ENCODE results near the gene ETV1.
"Not testable (repeated sequence)": the region's sequence is repeated elsewhere in the genome, so short reads cannot be mapped to it uniquely, and the experiment has no call there.

ETV1 gene

GRCh38 chr7:13932131-13932530, 57.3 kb downstream of the ETV1 start:
- DNase-seq (ENCODE audit: low read depth in 3 of 3): no peak

- DNase-seq (ENCODE audit: low read depth in 3 of 3): no peak
These were observed 68.4 kb downstream of the ETV1 start for GRCh38 chr7:13921062-13921461.

DNA sequence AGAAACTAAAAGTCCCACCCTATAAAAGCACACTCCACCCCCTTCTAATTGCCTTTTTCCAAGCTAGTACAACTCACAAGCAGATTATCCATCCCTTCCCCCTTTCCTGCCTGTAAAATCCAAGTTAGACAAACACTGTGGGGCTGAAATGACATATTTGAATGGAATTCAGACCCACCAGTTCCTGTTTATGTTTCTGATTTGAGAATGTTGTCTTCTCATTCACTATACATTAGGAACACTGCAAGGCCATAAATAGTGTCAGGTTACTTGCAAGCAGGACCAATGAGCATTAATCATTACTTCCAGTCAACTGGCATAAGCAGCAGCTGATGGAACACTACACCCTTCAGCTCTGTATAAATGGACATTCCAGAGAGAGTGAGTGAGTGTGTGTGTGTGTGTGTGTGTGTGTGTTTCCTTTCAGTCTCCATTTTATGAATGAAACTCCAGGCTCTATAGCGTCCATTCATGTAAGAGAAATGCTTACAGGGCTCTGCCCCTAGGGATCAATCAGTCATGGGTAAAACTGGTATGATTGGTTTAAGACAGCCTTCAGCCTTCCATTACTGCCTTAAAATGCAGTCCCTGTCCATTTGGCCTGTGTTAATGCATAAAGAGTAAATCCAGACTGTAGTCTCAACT, 69.3 kb downstream of the ETV1 start:
- no peak for DNase-seq (ENCODE audit: low read depth in 3 of 3)

DNA sequence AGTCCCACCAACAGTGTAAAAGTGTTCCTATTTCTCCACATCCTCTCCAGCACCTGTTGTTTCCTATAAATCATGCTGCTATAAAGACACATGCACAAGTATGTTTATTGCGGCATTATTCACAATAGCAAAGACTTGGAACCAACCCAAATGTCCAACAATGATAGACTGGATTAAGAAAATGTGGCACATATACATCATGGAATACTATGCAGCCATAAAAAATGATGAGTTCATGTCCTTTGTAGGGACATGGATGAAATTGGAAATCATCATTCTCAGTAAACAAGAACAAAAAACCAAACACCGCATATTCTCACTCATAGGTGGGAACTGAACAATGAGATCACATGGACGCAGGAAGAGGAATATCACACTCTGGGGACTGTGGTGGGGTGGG, 71.1 kb downstream of the ETV1 start:
- DNase-seq (ENCODE audit: low read depth in 3 of 3): not testable (repeated sequence)

GRCh38 chr7:13917103-13917502, 72.4 kb downstream of the ETV1 start:
- DNase-seq (ENCODE audit: low read depth in 3 of 3): not testable (repeated sequence)

- DNase-seq (ENCODE audit: low read depth in 3 of 3): no peak
These were observed 73.6 kb downstream of the ETV1 start for GRCh38 chr7:13915891-13916290.

DNA sequence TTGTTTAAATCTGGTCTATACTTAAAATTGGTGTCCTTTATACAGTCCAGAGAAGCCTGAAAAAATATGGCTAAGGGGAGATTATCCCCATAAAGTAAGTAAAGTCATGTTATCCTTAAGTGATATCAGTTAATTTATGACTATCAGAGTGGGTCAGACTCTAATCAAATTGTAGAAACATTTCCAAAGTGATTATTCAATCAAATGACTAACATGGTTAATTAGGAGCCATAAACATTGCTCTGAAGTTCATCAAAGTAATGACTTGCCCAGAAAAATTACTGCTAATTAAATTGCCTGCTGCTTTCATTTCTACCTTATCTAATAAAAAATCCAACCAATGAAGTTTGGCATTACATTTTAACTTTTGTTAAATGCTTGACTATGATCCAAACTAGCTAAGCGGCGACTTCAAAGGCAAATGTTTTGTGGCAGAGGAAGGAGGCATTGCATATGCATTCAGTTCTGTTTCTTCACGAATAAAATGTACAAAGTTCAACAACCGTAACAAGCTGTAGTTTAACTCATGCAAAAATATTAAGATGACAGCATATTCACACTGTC, 76.7 kb downstream of the ETV1 start:
- no peak for DNase-seq (ENCODE audit: low read depth in 3 of 3)

DNA sequence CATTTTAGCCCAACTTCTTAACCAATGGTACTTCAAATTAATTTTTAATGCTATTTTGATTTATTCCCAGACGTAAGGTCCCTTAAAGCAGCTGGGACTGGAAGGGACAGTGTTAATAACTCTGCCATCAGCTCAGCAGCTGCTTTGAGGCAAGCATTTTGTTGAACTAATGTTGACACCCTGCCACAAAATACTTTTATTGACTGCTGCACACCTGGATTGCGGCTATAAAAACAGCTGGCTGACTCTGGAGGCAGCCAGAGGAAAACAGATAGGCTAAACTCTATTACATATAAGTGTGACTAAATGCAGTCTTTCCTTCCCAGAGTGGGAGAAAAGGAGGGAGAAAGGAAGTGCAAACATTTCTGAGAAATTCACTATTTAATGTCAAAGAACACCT, 77.6 kb downstream of the ETV1 start:
- DNase-seq (ENCODE audit: low read depth in 3 of 3): no peak

GRCh38 chr7:13910805-13911551, 78.5 kb downstream of the ETV1 start:
- no peak for DNase-seq (ENCODE audit: low read depth in 3 of 3)

- no peak for DNase-seq (ENCODE audit: low read depth in 3 of 3)
These were observed 80.6 kb downstream of the ETV1 start for GRCh38 chr7:13908667-13909397.

- no peak for DNase-seq (ENCODE audit: low read depth in 3 of 3)
These were observed 81.6 kb downstream of the ETV1 start for GRCh38 chr7:13907831-13908230.

- no peak for DNase-seq (ENCODE audit: low read depth in 3 of 3)
These were observed 84.8 kb downstream of the ETV1 start for GRCh38 chr7:13904689-13905088.

DNA sequence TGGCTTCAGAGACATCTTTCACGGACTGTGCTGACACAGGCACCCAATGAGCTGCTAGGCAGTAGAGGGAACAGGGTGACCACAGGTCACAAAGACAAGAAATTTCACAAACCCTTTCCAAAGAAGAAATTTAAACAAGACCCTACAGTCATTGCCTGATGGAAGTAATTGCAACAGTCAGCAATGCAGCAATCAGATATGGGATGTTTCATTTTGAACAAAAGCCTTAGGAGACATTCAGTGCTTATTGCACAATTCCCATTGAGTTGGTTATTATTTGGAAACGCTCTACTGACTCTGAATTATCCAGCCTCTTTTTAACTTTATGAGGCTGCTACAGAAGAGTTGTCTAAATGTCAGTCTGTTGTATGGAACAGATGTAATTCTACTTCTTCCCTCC, 85.5 kb downstream of the ETV1 start:
- DNase-seq (ENCODE audit: low read depth in 3 of 3): no peak

GRCh38 chr7:13901577-13901976, 87.9 kb downstream of the ETV1 start:
- DNase-seq (ENCODE audit: low read depth in 3 of 3): no peak

DNA sequence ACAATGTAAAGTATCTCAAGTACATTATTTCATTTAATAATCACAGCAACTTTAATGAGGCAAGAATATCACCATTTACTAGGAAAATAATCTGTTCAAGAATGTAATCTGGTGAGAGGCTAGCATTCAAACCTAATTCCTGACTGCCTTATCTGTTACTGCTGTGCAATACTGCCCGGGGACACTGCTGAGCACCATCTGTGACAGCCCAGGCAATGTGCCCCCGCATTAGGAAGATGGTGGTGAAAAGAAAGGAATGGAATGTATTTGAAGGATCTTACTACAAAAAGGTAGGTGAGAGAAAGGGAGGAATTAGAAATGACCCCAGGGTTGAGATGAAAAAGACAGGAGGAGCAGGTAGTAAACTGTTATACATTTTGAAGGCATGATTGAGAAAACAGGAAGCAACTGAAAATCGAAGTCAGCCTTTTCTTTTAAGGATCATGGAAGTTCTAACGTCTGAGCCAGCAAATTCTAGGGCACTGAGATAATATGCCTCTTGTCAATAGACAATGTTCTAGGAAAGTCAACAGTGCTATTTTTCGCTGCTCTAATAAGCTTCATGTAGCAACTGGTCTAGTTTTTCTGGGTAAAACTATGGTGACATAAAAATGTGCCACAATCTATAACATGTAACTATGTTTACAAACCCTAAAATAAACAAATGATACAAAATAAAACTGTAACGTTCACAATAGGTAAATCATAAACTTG, 90.4 kb downstream of the ETV1 start:
- no peak for DNase-seq (ENCODE audit: low read depth in 3 of 3)

- no peak for DNase-seq (ENCODE audit: low read depth in 3 of 3)
These were observed 91.6 kb downstream of the ETV1 start for GRCh38 chr7:13897819-13898218.

DNA sequence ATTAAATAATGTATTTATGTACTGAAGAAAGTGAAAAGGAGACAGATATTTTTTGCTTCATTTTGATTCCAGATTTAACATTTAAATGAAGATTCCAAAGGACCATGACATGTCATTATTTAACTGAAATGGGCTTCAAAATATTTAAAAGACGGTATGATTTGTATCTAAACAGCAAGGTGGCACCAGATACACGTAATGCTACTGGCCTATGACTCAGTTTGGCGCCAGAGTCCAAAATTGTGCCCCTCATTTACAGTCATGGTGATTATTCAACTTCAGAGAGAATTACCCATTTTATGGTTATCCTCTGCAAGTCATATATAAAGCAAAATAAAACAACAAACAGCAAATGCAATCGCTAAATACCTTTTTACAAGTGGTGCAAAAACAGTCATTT, 94.5 kb downstream of the ETV1 start:
- DNase-seq (ENCODE audit: low read depth in 3 of 3): no peak

DNA sequence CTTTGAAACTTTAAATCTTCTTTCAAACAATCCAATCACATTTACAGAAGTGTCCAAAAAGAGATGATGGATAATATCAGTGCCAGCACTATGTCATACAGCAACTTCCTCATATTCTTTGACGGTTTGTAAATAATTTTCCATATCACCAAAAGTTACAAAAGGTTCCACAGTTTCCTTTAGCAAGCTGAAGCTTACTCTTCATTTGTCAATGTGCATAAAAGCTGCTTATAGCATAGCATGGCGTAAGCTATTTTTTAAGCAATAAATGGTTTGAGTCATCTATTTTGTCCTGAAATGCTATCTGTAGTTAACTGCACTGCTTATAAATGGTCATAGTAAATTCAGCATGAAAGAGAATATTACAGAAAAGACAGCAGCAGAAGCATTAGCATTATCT, 95.1 kb downstream of the ETV1 start:
- DNase-seq (ENCODE audit: low read depth in 3 of 3): no peak

DNA sequence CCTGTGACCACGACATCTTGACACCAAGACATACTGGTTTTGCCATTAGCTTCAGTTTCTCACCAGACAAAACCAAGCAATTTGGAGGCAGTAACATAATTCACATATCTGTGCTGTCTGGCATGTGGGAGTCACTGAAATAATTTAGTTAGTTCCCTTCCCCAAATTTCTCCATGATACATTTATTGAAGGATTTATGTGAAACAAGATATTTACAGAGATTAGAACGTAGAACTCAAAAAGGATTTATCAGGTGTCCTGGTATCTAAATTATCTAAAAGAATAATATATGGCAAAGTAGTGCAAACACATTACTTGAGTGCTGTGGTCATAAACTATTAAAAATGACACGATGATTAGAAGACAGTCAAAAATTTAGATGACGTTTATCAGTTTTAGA, 98.7 kb downstream of the ETV1 start:
- DNase-seq (ENCODE audit: low read depth in 3 of 3): no peak

GRCh38 chr7:13886356-13886755, 103.1 kb downstream of the ETV1 start:
- DNase-seq (ENCODE audit: low read depth in 3 of 3): no peak

DNA sequence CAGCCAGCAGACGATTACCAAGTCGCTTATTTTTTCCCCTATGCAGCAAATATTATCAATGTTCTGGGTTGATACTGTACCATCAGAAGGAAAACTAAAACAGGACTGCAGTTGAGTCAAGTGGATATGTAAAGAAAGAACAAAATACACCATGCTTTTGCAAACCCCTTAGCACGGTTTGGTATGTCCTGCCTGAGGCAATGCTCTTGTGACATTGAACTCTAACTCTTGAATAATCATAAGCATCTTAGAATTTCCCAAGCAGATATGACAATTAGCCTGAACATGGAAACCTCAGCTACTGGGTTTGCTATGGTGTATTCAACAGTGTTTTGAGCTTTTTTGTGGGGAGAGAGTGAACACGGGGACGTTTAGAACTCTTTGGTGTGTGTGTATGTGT, 107.4 kb downstream of the ETV1 start:
- no peak for DNase-seq (ENCODE audit: low read depth in 3 of 3)

DNA sequence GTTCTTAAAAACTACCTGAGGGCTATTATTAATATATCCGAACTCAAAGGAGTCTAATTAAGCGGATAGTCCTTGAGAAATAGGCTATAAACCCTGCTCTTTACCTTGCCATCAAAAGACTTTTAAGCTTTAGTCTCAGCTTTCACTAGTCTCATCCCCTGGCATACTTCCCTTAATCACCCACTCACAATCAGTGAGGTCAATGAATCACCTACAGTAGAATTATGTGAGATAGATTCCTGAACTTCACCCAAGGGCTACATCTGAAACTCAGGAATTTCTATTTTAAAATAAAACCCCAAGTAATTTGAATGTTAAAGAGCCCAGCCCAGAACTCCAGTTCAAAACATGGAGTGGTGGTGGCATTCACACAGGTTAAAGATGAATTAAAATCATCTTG, 108.7 kb downstream of the ETV1 start:
- DNase-seq (ENCODE audit: low read depth in 3 of 3): no peak

All from stimulated activated CD4-positive, alpha-beta T cell treated with anti-CD3 and anti-CD28 coated beads, TNF-alpha, amount 100 ng/mL, for 4 hours (primary cell).